ENCODE measurements around the gene NADSYN1.
"Not testable (repeated sequence)": the region's sequence is repeated elsewhere in the genome, so short reads cannot be mapped to it uniquely, and the experiment has no call there.

NADSYN1 gene

DNA sequence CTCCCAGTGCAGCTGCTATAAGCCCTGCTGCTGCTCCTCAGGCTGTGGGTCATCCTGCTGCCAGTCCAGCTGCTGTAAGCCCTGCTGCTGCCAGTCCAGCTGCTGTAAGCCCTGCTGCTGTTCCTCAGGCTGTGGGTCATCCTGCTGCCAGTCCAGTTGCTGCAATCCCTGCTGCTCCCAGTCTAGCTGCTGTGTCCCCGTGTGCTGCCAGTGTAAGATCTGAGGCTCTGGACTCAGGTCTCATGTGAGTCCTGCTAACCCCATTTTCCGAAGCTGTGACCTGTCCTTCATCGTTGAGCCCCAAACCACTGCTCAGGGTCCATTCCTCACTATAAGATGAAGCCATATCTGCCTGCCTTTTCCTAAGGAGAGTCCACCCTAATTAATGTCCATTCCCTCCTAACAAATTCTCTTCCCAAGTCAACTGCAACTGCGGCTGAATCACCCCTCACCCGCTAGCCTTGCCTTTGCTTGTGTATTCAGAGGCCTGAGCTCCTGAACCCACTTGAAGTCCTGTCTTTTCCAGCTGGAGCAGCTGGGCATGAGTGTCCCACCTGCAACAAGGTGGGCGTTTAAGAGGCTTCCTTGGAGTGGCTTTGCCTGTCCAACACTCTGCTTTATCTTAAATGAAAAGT is 74.7 kb downstream of the NADSYN1 start:
- Histone ChIP-seq H3K27me3 (replicated peaks; ENCODE audit: control insufficient read depth, insufficient read depth, low read length) (no peaks in the 10 kb centered on the region), H3K36me3 (ENCODE audit: control insufficient read depth, insufficient read depth, low read length) (no peaks in the 10 kb centered on the region), H3K4me3 (replicated peaks; ENCODE audit: low read depth, low read length) (no peak overlapping the region)
- DNase-seq (ENCODE audit: extremely low read depth, insufficient read length), result no peak
- TF ChIP-seq, protein P1, sequence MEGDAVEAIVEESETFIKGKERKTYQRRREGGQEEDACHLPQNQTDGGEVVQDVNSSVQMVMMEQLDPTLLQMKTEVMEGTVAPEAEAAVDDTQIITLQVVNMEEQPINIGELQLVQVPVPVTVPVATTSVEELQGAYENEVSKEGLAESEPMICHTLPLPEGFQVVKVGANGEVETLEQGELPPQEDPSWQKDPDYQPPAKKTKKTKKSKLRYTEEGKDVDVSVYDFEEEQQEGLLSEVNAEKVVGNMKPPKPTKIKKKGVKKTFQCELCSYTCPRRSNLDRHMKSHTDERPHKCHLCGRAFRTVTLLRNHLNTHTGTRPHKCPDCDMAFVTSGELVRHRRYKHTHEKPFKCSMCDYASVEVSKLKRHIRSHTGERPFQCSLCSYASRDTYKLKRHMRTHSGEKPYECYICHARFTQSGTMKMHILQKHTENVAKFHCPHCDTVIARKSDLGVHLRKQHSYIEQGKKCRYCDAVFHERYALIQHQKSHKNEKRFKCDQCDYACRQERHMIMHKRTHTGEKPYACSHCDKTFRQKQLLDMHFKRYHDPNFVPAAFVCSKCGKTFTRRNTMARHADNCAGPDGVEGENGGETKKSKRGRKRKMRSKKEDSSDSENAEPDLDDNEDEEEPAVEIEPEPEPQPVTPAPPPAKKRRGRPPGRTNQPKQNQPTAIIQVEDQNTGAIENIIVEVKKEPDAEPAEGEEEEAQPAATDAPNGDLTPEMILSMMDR (IDR thresholded peaks at IDR 0.05; ENCODE audit: insufficient read depth, low read length, poor library complexity, severe bottlenecking), result no peak

DNA sequence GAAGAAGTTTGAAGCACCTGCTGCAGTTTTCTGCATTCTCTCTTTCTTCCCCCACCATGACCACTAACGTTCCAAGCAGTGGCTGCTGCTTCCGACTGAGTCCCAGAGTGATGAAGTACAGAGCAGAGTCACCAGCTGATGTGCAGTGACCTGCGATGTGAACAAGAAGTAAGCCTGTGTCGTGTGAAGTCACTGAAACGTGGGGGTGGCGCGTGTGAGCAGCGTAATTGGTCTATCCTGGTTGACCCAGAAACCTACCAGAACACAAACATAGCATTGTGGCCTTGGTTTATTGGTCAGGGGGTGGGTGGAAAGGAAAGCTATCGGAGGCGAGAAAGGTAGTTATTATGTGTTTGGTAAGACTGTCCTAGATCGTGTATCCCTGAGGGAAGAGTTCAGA is 77.6 kb downstream of the NADSYN1 start:
- Histone ChIP-seq H3K27me3 (replicated peaks; ENCODE audit: control insufficient read depth, insufficient read depth, low read length) (no peaks in the 10 kb centered on the region), H3K36me3 (ENCODE audit: control insufficient read depth, insufficient read depth, low read length) (no peaks in the 10 kb centered on the region), H3K4me3 (replicated peaks; ENCODE audit: low read depth, low read length) (no peak overlapping the region)
- no peak for DNase-seq (ENCODE audit: extremely low read depth, insufficient read length)
- TF ChIP-seq, protein P1 (IDR thresholded peaks at IDR 0.05; ENCODE audit: insufficient read depth, low read length, poor library complexity, severe bottlenecking), result no peak

DNA sequence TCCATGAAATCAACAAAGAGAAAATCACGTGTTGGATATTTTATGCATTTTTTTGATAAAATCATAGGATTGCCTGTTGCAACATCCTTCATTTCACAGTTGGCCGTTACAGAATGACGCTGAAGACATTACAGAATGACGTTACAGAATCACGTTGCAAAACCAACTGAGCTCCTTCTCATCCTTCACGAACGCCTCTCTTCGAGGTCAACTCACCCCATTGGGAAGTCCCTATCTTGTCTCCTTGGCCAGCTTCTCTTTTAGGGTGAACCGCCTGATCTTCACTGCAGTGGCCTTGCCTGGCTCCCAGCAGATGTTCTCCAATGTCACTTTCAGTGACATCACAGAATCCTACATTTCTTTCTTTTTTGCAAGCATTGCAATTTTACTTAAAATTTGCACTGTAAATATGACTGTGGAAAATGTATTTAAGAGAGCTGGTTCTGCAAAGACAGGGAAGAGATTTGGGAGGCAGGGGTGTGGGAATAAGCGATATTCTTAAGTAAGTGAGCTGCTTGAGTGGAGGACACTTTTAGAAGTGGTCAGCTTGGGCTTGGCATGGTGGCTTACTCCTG is 79.1 kb downstream of the NADSYN1 start:
- no peak overlapping the region for H3K4me3 ChIP-seq (replicated peaks; ENCODE audit: low read depth, low read length)
- no peak for DNase-seq (ENCODE audit: extremely low read depth, insufficient read length)
- TF ChIP-seq, protein P1 (IDR thresholded peaks at IDR 0.05; ENCODE audit: insufficient read depth, low read length, poor library complexity, severe bottlenecking), result no peak
- no peaks in the 10 kb centered on the region for H3K27me3 ChIP-seq (replicated peaks; ENCODE audit: control insufficient read depth, insufficient read depth, low read length)
- no peaks in the 10 kb centered on the region for H3K36me3 ChIP-seq (ENCODE audit: control insufficient read depth, insufficient read depth, low read length)

DNA sequence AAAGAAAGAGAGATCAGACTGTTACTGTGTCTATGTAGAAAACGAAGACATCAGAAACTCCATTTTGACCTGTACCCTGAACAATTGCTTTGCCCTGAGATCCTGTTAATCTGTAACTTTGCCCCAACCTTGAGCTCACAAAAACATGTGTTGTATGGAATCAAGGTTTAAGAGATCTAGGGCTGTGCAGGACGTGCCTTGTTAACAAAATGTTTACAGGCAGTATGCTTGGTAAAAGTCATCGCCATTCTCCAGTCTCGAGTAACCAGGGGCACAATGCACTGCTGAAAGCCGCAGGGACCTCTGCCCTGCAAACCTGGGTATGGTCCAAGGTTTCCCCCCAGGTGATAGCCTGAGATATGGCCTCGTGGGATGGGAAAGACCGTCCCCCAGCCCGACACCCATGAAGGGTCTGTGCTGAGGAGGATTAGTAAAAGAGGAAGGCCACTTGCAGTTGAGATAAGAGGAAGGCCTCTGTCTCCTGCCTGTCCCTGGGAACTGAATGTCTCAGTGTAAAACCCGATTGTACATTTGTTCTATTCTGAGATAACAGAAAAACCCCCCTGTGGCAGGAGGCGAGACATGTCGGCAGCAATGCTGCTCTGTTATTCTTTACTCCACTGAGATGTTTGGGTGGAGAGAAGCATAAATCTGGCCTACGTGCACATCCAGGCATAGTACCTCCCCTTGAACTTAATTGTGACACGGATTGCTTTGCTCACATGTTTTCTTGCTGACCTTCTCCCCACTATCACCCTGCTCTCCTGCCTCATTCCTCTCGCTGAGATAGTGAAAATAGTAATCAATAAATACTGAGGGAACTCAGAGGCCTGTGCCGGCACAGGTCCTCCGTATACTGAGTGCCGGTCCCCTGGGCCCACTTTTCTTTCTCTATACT is 82.0 kb downstream of the NADSYN1 start:
- not testable (repeated sequence) for H3K36me3 ChIP-seq (ENCODE audit: control insufficient read depth, insufficient read depth, low read length); H3K27me3 ChIP-seq (replicated peaks; ENCODE audit: control insufficient read depth, insufficient read depth, low read length); H3K4me3 ChIP-seq (replicated peaks; ENCODE audit: low read depth, low read length); DNase-seq (ENCODE audit: extremely low read depth, insufficient read length)

DNA sequence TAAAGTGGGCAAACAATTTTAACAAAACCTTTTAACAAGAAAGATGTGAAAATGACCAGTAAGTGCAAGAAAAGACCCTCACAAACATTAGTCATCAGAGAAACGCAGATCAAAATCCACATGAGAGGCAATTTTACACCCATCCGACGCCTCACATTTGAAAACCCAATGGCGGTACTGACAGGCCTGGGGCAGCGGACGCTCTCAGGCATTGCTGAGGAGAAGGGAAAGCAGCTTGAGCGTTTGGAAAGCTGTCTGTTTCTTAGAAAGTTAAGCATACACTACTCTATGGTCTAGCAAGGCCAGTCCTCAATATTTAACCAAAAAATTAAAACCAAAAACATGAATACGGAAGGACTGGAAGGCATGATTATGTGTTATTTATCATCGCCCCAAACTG is 82.8 kb downstream of the NADSYN1 start:
- TF ChIP-seq, protein P1 (IDR thresholded peaks at IDR 0.05; ENCODE audit: insufficient read depth, low read length, poor library complexity, severe bottlenecking), result no peak
- Histone ChIP-seq H3K4me3 (replicated peaks; ENCODE audit: low read depth, low read length) (no peak overlapping the region), H3K27me3 (replicated peaks; ENCODE audit: control insufficient read depth, insufficient read depth, low read length) (no peaks in the 10 kb centered on the region), H3K36me3 (ENCODE audit: control insufficient read depth, insufficient read depth, low read length) (no peaks in the 10 kb centered on the region)
- no peak for DNase-seq (ENCODE audit: extremely low read depth, insufficient read length)

DNA sequence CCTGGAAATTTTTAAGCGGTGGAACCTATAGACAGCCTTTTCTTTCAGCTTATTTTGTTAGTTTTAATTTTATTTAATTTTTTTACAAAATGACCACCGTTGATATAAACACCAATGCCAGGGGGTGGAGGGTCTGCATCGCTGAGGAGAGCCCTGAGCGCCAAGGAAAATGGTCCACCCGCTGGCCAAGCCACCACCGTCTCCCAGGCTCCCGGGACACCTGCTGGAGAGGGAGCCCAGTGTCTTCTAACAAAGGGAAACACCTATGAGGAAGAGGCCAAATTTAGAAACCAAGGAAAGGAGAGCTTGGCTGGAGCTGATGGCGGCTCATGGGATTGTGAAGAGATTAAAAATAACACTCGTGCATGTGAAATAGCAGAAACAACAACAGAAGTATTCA is 84.5 kb downstream of the NADSYN1 start:
- TF ChIP-seq, protein P1 (IDR thresholded peaks at IDR 0.05; ENCODE audit: insufficient read depth, low read length, poor library complexity, severe bottlenecking), result no peak
- DNase-seq (ENCODE audit: extremely low read depth, insufficient read length), result no peak
- Histone ChIP-seq H3K27me3 (replicated peaks; ENCODE audit: control insufficient read depth, insufficient read depth, low read length) (no peaks in the 10 kb centered on the region), H3K4me3 (replicated peaks; ENCODE audit: low read depth, low read length) (no peak overlapping the region), H3K36me3 (ENCODE audit: control insufficient read depth, insufficient read depth, low read length) (no peaks in the 10 kb centered on the region)

DNA sequence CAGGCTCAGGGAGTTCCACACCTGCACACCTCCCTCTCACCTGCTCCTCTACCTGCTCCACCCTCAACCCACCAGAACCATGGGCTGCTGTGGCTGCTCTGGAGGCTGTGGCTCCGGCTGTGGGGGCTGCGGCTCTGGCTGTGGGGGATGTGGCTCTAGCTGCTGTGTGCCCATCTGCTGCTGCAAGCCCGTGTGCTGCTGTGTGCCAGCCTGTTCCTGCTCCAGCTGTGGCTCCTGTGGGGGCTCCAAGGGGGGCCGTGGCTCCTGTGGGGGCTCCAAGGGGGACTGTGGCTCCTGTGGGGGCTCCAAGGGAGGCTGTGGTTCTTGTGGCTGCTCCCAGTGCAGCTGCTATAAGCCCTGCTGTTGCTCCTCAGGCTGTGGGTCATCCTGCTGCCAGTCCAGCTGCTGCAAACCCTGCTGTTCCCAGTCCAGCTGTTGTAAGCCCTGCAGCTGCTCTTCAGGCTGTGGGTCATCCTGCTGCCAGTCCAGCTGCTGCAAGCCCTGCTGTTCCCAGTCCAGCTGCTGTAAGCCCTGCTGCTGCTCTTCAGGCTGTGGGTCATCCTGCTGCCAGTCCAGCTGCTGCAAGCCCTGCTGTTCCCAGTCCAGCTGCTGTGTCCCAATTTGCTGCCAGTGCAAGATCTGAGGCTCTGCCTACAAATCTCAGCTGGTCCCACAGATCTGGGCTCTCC is 85.1 kb downstream of the NADSYN1 start, which contains the start of gene KRTAP5-8:
KRTAP5-8 (plus strand) TSS at position 49 of the 689 bp plus-strand sequence; CDS start at position 80, 31 bp downstream.
- H3K36me3 ChIP-seq (ENCODE audit: control insufficient read depth, insufficient read depth, low read length); H3K27me3 ChIP-seq (replicated peaks; ENCODE audit: control insufficient read depth, insufficient read depth, low read length); DNase-seq (ENCODE audit: extremely low read depth, insufficient read length); H3K4me3 ChIP-seq (replicated peaks; ENCODE audit: low read depth, low read length): not testable (repeated sequence)

Data from GM06990 (cell line).